ENCODE results near the gene BCAR3.

GRCh38 chr1:93597709-93598108 is 83.9 kb downstream of the BCAR3 start:
- TF ChIP-seq CTCF (conservative IDR thresholded peaks at IDR 0.05; ENCODE audit: low read depth, low read length) = no peak
- TF ChIP-seq SMC3 (IDR thresholded peaks at IDR 0.05; ENCODE audit: low read depth, low read length) = no peak
- TF ChIP-seq POLR2A (IDR thresholded peaks at IDR 0.05; ENCODE audit: low read depth, low read length) = no peak
- TF ChIP-seq MAFK (IDR thresholded peaks at IDR 0.05; ENCODE audit: low read depth, low read length) = no peak
- no peak for TF ChIP-seq RFX5 (IDR thresholded peaks at IDR 0.05; ENCODE audit: low read depth, low read length)
- no peak for TF ChIP-seq FOS (IDR thresholded peaks at IDR 0.05; ENCODE audit: low read depth, low read length)

Measured in IMR-90 (cell line).